ENCODE measurements around the gene TNFRSF1A. TPM values are rescaled to one million over a fixed set of nuclear protein-coding genes. Genes with fewer than 3 reads are reported as not detected.

The TNFRSF1A gene
- total and polyA plus RNA-seq, 4 donors, result 36.9 to 144 (median 88.4) TPM

GRCh38 chr12:6355491-6356373 is 13.9 kb upstream of the TNFRSF1A start:
- Histone ChIP-seq H3K4me1 (ENCODE audit: control insufficient read depth in 4 of 4, insufficient read depth in 4 of 4, low read length in 3 of 4) (peaks cover 6 to 13% (median 9%) of the 10 kb centered on the region in 4 donors), H3K36me3 (ENCODE audit: control insufficient read depth in 4 of 4, insufficient read depth in 3 of 4, low read depth in 1 of 4, low read length in 3 of 4) (no peaks in the 10 kb centered on the region), H3K9ac (ENCODE audit: low read depth in 1 of 2, low read length in 2 of 2) (no peak overlapping the region), H3K27me3 (ENCODE audit: control insufficient read depth in 4 of 4, insufficient read depth in 4 of 4, low read length in 3 of 4) (no peaks in the 10 kb centered on the region), H3K9me3 (ENCODE audit: control insufficient read depth in 4 of 4, low read length in 3 of 4) (no peaks in the 10 kb centered on the region), H3K27ac (ENCODE audit: low read depth in 1 of 2, low read length in 2 of 2) (no peak overlapping the region), H3K4me3 (ENCODE audit: low read depth in 1 of 3, low read length in 3 of 3) (no peak overlapping the region)
- WGBS, result 85% methylated on average over 8 of the region's 8 CpGs
- TF ChIP-seq RXRA (IDR thresholded peaks at IDR 0.05), result no peak
- peak in 1 of 2 donors; percentile 10 for TF ChIP-seq RAD21 (IDR thresholded peaks at IDR 0.05)
- DNase-seq (ENCODE audit: low spot score), result no peak

GRCh38 chr12:6354495-6355393 is 12.9 kb upstream of the TNFRSF1A start:
- no peak for TF ChIP-seq TAF1 (conservative IDR thresholded peaks at IDR 0.05)
- no peak for TF ChIP-seq ZBTB33 (IDR thresholded peaks at IDR 0.05)
- no peak for TF ChIP-seq FOXA1 (IDR thresholded peaks at IDR 0.05)
- TF ChIP-seq ATF3 (IDR thresholded peaks at IDR 0.05), result no peak
- TF ChIP-seq FOXA2 (IDR thresholded peaks at IDR 0.05), result no peak
- no peak for TF ChIP-seq GABPA (IDR thresholded peaks at IDR 0.05 in 1 of 2, conservative IDR thresholded peaks at IDR 0.05 in 1 of 2)
- TF ChIP-seq SP1 (IDR thresholded peaks at IDR 0.05), result no peak
- TF ChIP-seq YY1 (IDR thresholded peaks at IDR 0.05), result no peak
- TF ChIP-seq RAD21 (IDR thresholded peaks at IDR 0.05), result no peak
- TF ChIP-seq RXRA (IDR thresholded peaks at IDR 0.05), result no peak
- no peak for TF ChIP-seq EGR1 (IDR thresholded peaks at IDR 0.05; ENCODE audit: low read depth in 2 of 2)
- no peak for TF ChIP-seq MAX (IDR thresholded peaks at IDR 0.05)
- no peak for TF ChIP-seq HNF4A (conservative IDR thresholded peaks at IDR 0.05)
- no peak for TF ChIP-seq CTCF (IDR thresholded peaks at IDR 0.05; ENCODE audit: low read depth, low read length, missing input control)
- no peak for TF ChIP-seq HNF4G (IDR thresholded peaks at IDR 0.05)
- no peak for TF ChIP-seq REST (IDR thresholded peaks at IDR 0.05)
- TF ChIP-seq NR2F2 (IDR thresholded peaks at IDR 0.05), result no peak
- TF ChIP-seq JUND (IDR thresholded peaks at IDR 0.05), result no peak
- no peak overlapping the region for H3K9ac ChIP-seq (ENCODE audit: low read depth in 1 of 2, low read length in 2 of 2)
- H3K4me3 ChIP-seq (ENCODE audit: low read depth in 1 of 3, low read length in 3 of 3), result no peak overlapping the region
- H3K27me3 ChIP-seq (ENCODE audit: control insufficient read depth in 4 of 4, insufficient read depth in 4 of 4, low read length in 3 of 4), result no peaks in the 10 kb centered on the region
- no peak overlapping the region for H3K27ac ChIP-seq (ENCODE audit: low read depth in 1 of 2, low read length in 2 of 2)
- DNase-seq (ENCODE audit: low spot score), result no peak
- no peaks in the 10 kb centered on the region for H3K9me3 ChIP-seq (ENCODE audit: control insufficient read depth in 4 of 4, low read length in 3 of 4)
- H3K36me3 ChIP-seq (ENCODE audit: control insufficient read depth in 4 of 4, insufficient read depth in 3 of 4, low read depth in 1 of 4, low read length in 3 of 4), result no peaks in the 10 kb centered on the region
- WGBS, result 94% methylated on average over 10 of the region's 10 CpGs
- peaks cover 3 to 7% (median 4%) of the 10 kb centered on the region in 4 donors for H3K4me1 ChIP-seq (ENCODE audit: control insufficient read depth in 4 of 4, insufficient read depth in 4 of 4, low read length in 3 of 4)

All from liver (tissue), 9 donors.